8988T (cell line): Measurements from ENCODE around the gene ATP8A1.
"Not testable (repeated sequence)": the region's sequence is repeated elsewhere in the genome, so short reads cannot be mapped to it uniquely, and the experiment has no call there.

Experiments
- DNase-seq: peaks from one replicate; pipeline ENCODE4 v3.0.0; 2011

The ATP8A1 gene

DNA sequence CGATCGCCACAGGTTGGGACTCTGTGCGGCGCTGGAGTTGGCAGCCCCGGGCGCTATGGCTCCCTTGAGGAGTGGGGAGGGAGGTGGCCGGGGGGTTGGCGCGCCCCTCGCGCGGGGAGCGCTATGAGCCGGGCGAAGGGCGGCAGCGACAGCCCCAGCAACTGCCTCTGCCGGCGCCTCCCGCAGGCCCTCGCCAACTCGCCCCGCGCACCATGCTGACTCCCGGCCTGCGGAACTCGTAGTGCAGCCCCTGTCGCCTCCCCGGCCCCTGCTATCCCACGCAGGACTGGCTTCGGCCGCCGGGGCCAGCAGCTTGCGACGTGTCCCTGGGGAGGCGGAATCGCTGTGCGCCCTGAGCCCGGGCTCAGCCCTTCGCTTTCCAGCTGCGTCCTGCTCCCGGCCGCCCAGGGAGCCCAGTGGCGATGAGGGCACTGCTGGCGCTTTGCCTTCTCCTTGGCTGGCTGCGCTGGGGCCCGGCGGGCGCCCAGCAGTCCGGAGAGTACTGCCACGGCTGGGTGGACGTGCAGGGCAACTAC, 259.2 kb downstream of the ATP8A1 start:
- no peak for DNase-seq

DNA sequence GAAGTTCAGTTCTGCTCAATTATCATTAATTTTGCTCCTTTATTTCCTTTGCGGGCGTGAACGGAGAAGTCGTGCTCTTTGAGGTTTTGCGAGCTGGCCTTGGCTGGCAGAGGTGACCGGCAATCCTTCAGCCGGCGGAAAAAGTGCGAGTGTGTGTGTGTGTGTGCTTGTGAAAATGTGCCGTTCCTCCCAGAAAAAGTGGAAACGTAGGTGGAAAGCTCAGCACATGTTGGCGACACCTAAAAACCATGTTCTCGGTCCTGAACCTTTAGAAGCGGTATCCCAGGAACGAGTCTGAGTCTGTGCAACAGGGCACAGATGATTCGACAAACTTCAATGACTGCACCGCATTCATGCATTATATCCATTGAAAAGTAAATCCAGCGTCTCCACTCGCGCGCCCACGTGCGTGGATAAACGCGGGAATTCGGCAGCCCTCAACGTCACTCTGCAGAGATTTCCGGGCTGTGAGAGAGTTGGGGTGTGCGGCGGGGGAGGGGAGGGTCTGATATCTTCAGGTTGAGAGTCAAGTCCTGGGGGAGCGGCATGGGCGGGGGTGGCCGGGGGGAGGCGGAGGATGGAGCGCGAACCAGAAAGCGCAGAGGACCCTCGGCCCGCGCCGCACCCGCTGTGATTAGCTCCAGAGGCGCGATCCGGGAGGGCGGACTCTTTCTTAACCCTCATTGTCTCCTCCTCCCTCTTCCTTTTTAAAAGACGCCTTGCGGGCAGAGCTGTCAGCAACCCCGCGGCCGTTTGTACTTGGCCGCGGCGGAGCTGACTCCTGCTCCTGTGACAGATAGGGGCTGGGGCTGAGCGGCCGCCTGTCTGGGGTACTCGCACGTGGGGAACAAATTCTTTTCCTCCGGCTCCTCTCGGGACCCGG, 259.9 kb downstream of the ATP8A1 start, which contains the start of gene SHISA3:
Gene SHISA3, plus strand, starts transcription at position 737 of the 883 bp plus-strand sequence. CDS start 569 bp downstream, outside the sequence.
- DNase-seq, result peak; percentile 25

DNA sequence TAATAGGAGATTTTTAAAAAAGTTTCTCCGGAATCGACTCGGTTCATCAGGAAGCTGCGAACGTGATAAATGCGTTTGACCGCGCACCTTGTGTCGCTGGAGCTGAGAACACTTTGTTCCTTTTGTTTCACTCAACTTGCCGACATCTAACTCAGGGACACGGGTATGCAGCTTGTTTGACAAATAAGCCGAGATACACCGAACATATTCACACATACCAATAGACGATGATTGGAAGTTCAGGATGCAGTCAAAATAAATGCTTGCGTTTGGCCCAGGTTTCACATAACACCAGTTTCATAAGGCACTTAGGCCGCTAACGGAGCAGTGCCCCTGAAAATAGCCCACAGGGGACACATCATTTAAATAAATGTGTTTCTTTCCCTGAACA, 260.5 kb downstream of the ATP8A1 start:
- no peak for DNase-seq

DNA sequence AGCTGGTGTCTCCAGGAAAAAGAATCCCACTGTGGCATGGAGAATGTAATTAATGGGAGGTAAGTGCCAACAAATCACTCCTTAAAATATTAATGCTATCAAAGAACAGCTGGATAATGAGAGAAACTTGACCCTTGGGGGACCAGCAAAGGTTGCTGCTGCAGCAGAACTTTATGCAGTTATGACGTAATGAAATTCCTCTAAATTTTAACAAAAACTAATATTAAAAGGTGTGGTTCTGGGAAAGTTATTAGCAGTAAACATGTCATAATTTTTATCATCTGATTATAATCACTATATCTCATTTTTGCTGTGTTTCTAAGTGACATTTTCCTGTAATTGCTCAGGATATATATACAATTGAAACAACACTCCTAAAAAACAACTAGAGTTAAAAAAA, 261.3 kb downstream of the ATP8A1 start:
- DNase-seq, result no peak

DNA sequence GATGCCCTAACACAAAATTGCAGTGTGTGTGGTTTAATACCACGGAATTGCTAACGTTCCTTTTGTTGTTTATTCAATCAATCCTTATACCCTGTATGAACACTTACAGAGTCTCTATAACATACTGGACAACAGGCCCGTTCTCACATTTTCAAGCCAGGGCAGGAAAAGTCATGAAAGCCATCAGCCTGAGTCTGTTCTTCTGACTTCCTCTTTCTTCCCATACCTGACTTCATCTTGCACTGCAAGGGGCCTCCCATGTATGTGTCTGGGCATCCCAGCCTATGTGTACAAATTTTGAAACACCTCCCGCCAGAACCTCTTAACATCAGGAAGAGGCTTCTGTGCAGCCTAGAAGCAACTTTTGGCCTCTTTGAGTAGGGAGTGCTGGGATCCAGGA, 264.5 kb downstream of the ATP8A1 start:
- DNase-seq, result no peak

DNA sequence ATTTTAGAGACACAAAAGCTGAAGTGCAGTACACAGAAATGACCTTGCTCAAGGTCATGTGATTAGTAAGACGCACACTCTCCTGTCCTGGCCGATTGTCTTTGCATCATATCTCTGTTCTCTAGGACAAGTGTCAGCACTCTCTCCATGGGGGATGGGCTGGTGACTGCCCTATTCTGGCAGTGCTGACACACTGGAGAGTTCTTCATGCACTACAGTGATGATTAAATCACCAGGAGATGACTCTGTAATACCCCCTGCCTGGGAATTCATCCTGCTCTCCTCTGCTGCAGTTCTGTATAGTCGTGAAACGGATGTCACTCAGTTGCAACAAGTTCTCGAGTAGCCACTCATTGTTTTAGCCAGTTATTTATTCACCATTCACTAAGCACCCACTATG, 264.9 kb downstream of the ATP8A1 start:
- DNase-seq, result no peak

DNA sequence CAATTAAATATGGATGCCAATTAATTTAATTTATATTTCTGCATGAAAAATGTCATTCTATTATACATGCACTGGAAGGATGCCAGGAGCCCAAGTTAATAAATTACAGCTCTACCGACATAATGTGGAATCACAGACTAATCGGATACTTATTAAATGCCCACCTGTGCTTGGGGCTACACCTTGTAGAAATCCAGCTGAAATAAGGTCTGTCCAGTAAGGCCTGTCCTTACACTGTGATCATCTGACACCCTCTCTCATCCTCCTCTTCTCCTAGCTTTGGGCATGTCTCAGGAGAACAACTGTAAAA, 265.6 kb downstream of the ATP8A1 start:
- DNase-seq, result no peak

DNA sequence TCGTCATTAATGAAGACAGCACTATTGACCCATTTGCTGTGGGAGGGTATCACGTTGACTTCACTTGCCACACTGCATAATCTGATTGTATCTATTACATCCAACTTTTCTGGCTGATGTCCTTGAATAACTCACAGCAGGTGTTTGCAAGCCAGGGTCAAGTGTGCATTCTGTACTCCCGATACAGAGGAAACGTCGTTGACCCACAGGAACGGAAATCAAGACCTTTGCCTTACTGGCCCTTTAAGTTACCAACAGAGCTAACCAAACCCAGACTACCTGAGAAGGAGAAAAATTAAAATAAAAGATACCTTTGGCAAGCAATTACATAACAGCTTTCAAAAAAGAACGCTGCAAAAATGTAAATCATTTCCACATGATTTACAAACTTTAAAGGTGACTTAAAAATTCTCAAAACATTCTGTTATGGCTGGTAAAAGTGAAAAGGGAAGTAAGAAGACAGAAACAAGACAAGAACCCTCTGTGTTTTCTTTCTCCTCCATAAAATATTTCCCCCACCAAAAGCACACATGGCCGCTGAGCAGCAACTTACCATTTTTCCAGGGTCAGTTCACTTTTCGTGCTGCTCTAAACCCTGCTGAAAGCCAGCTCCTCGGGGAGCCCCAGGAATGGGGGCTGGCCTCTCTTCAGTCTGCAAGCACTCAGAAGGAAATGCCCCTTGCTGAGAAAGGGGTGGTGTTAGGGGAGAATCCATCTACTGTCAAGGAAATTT, 266.1 kb downstream of the ATP8A1 start:
- no peak for DNase-seq

DNA sequence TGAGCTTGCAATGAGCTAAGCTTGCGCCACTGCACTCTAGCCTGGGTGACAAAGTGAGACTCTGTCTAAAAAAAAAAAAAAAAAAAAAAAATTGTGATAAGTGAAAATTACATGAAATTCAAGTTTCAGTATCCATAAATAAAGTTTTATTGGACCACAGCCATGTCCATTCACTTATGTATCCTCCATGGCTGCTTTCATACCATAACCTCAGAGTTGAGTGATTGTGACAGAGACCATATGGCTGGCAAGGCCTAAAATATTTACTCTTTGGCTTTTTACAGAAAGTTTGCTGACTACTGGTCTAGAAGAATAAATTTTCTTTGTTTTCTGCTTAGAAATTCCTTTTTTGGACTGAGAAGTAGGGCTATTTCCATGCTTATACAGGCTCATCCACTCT, 271.4 kb downstream of the ATP8A1 start:
- DNase-seq, result no peak

DNA sequence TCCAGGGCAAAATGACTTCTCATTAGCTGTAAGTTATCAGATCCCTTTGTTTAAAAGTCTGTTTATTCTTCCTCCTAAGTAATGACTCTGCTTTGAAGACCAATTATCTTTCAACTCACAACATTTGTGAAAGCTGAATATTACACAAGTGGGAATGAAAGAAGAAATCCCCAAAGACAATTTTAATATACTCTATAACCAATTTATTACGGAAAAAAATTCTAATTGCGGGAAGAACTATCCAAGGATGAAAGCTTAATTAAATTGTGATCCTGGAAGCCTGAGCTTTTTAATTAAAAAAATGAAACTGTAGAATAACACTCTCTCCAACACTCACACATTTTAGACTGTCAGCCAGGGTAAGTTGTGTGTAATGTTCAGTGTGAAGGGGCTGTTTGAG, 275.2 kb downstream of the ATP8A1 start:
- DNase-seq, result no peak

DNA sequence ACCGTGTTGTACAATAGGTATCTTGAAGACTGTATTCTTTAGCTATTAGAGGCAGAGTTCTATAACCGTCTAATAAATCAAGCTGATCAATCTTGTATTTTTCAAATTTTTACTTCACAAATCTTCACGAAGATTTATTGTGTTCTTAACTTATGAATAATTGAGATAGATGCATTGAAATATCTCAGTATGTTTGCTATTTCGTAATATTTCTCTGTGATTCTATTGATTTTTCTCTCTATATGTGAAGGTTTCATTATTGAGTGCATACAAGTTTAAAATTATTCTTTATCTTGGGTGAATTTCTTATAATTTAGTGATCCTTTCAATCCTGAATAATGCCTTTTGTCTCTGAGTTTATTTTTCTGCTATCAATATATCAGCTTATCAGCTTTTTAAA, 279.4 kb downstream of the ATP8A1 start:
- DNase-seq, result no peak

DNA sequence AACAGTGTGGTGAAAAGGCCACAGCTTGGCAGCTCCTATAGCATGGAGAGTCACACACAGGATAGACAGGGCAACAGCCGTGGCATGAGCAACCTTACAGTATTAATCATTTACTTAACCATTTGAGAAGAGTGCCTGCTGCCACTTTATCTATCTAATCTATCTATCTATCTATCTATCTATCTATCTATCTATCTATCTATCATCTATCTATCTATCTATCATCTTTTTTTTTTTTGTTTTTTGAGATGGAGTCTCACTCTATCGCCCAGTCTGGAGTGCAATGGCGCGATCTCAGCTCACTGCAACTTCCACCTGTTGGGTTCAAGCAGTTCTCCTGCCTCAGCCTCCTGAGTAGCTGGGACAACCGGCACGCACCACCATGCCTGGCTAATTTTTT, 284.6 kb downstream of the ATP8A1 start:
- DNase-seq, result not testable (repeated sequence)

DNA sequence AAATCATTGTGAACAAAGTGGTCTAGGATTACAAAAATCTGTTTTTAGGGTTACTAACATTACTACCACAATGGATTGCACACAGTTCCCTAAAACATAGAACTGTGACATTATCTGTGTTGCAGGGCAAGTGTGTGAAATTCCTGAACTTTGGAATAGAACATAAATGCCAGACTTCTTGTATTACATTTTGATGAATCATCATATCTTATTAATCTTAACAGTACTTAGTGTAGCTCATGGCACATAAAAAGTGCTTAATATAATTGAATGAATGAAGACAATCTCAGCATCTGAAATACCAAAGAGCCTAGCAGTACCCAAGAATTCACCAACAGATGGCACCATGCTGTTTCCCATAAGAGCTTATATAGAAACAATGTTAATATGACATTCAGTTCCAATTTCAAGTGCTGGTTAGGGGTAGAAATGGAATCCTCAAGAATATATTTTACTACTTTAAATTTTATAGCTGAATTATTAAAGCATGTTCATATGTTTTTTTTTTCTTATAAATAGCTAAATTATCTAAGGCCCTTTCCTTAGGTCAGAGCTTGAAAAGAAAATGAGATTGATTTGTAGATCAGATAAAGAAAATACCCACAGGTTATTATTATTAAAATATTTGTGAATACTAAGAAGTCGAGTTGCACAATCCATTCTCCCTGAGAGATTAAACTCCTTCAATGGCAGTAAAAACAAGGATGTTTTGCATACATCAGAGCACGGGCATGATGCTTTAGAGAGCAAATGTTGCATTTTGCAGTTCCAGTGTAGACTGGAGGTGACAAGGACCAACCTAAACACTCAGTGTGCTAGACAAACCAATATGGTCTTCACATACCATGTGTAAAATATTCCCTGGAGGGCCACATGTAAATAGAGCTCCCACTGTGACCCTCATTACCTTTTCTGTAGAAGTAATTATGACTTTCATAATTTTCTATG, 285.3 kb downstream of the ATP8A1 start:
- DNase-seq, result peak; percentile 49

DNA sequence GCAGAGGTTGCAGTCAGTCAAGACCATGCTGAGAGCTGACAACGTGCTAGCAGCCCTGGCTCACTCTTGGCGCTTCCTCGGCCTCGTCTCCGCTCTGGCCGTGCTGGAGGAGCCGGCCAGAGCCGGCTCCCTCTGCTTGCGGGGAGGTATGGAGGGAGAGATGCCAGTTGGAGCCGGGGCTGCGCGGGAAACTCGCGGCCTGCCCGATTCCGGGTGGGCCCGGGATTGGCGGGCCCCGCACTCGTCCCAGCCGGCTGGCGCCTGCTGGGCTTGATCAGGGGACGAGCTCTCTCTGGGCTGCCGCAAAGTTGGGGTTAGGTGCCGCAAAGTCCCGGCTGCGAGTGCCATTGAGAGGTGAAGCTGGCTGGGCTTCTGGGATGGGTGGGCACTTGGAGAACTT, 287.4 kb downstream of the ATP8A1 start:
- DNase-seq, result no peak

DNA sequence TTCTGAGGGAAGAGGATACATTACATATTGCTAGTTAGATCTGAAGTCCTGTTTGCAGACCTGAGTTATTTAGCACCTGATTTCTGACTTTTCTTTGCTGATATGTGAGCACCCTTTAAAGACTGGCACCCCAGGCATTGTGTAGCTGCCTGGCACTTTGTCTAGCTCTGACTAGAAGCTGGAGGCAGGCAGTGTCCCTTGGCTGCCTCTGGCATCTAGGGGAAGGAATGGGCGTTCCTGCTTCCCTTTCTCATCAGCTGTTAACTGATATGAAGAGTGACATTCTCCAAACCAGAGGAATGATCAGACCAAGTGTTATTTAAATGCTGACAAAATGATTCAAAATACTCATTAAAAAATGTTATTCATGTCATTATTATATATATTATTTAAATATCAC, 289.9 kb downstream of the ATP8A1 start:
- DNase-seq, result no peak

DNA sequence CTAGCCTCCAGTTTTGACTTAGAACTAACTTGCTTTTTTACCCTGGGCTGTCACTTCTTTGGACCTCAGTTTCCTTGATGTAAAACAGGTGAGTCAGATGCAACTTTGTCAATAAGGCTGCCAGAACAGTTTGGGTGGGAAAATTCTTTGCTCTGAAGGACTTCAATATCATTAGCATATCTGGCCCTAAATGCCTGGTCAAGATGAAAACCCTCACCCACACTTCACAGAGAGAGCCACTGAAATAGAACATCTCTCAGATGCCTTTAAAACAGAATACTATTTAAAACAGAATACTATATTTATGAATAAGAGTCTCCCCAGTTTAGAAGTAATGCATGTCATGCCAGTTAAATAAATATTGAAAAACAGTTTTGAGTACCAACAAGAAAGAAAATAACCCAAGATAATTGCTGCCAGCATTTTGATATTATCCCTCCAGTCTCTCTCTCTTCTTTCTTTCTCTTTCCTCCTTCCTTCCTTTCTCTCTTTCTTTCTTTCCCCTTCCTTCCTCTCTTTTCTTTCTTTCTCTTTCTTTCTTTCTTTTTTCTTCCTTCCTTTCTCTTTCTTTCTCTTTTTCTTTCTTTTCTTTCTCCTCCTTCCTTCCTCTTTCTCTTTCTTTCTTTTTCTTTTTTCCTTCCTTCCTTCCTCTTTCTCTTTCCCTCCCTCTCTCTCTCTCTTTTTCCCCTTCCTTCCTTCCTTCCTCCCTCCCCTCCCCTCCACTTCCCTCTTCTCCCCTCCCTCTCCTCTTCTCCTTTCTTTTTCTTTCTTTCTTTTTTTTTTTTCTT, 292.4 kb downstream of the ATP8A1 start:
- no peak for DNase-seq

DNA sequence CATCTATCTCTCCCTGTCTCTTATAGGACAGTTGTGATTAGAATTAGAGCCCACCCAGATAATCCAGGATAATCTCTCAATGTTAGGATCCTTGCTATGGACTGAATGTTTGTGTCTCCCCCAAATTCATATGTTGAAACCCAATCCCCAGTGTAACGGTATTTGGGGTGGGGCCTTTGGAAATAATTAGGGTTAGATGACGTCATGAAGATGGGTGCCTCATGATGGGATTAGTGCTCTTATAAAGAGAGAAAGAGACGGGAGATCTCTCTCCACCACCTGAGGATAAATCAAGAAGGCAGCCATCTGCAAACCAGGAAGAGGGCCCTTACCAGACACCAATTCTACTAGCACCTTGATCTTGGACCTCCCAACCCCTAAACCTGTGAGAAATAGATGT, 293.3 kb downstream of the ATP8A1 start:
- no peak for DNase-seq

DNA sequence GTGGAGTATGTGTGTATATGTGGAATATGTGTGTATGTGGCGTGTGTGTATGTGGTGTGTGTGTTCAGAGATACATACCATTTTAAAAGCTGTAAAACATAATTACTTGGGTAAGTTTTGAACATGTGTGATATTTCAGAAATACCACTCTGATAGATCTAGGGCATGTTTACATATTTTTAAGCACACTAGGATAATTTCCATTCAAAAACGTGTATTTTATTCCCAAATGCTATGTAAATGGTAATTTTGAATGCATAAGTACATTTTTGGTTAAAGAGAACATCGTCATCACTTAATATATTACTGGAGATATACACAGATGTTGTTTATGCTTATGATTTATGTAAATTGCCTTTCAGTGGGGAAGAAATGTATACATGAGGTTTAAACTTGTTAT, 294.3 kb downstream of the ATP8A1 start:
- DNase-seq, result no peak

DNA sequence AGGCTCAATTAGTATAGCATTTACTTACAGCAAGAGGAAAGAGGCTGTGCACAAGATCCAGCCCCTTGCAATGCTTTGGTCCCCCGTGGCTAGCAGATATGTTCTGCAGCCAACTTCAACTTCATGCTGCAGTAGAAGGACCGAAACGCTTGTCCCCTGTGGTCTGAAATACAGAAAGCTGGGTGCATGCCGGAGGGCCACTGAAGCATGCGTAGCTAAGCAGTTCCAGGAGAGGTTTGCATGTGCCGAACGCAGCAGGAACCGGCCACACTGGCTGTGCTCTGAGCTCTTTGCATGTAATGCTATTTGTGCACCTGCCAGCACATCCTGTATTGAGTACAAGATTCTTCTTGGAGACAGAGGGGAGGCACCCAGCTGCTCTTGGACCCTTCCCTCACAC, 295.4 kb downstream of the ATP8A1 start:
- DNase-seq, result no peak

DNA sequence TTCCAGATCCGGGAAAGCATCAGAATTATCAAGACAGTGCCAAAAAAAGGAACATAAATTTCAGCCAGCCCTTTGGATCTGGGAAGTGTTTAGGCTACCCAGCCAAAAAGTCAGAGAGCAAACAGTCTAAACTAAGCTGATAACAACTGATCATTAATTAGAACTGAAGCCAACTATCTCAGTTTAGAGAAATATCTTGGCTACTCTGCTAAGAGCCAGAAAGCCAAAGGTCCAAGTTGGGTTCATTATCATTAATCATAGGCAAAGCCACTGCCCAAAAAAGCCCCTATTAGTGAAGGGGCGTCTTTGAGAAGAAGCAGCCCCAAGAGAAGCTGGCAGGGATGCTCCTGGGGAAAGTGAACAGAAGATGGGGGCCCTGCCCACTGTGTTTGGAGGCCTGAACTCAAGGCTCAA, 296.6 kb downstream of the ATP8A1 start:
- no peak for DNase-seq

DNA sequence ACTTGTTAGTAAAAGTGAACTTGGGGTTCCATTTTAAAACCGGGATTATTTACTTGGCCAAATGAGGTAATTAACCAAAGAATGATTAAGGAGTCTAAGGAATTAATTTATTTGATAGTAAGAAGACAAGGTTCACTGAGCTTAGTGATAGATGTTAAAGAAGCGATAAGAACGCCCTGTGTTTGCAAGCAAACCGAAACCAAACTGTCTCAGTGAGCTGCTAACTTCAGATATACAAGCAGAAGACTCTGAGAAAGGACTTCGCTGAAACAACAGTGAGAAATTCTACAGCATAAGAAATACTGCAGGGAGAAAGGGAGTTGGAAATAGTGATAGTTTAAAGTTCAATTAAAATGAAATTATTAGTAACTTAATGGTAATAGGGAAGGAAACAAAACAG, 297.2 kb downstream of the ATP8A1 start:
- no peak for DNase-seq
